Measurements from ENCODE around the gene LSAMP. TPM values are rescaled to one million over a fixed set of nuclear protein-coding genes. Genes with fewer than 3 reads are reported as not detected.

Gene LSAMP
- total RNA-seq, 2 donors from 2014 or later, result 0.89 to 5.1 TPM

- DNase-seq (no peak), ATAC-seq (no peak)
- intact Hi-C loops (cut with DNase I, micrococcal nuclease), result no loop called here
These were observed 467.4 kb downstream of the LSAMP start for GRCh38 chr3:115977866-115978265.

DNA sequence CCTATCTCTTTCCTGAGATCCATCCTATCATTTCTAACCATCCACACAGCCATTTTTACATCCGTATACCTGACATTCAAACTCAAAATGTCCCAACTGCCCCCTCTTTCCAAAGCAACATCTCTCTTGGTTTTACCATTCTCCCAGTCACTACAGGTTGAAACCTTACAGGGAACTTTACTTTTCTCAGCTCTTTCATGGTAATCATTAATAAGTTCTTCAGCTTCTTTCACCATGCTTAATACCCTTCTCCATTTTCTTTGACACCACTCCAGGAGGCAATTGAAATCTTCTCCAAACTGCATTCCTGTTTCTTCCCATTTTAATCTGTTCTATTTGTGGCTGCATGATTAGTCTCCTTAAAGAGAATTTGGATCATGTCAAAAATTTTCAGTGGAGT, 469.5 kb downstream of the LSAMP start:
- ATAC-seq (no peak), DNase-seq (no peak)
- intact Hi-C loops (cut with DNase I, micrococcal nuclease), result no loop called here

DNA sequence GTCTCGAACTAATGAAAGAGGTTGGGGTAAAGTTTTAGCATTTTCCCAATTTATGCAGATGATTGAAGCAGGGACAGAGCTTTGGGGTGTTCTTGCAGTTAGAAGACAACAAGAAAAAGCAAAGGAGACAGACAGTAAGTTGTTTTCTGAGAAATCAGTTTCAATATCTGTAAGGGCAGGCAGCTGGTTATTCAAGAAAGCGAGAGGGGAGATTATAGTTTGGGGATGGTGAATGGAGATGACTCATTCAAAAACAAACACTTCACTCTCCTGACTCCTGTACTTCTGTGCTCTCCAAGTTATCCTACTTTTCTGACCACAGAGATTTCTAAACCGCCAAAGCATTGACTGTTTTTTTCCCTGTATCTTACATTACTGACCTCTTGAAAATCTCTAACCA, 469.9 kb downstream of the LSAMP start:
- DNase-seq (no peak), ATAC-seq (no peak)
- intact Hi-C loops (cut with DNase I, micrococcal nuclease), result no loop called here

GRCh38 chr3:115974940-115975339, 470.3 kb downstream of the LSAMP start:
- DNase-seq (no peak), ATAC-seq (no peak)
- intact Hi-C loops (cut with DNase I, micrococcal nuclease), result no loop called here

- no peak for DNase-seq
- no peak for ATAC-seq
- intact Hi-C loops (cut with DNase I, micrococcal nuclease), result no loop called here
These were observed 476.4 kb downstream of the LSAMP start for GRCh38 chr3:115968871-115969270.

DNA sequence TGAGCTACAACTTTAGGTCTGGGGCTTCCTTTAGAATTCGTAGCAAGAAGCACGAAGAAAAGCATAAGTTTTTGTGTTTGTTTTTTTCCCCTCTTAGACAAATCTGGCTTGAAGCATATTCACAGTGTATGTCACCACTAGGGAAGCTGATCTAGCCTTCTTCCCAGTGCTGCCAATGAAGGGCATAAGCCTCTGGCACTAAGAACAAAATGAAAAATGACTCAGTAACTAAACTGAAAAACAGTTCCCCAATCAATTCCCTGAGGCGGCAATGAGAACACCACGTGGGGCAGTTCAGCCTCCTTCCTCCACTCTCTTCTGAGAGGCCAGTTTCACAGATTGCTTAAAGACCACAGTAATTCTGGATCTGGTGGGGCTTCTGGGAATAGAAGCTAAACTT, 483.9 kb downstream of the LSAMP start:
- DNase-seq (no peak), ATAC-seq (no peak)
- intact Hi-C loops (cut with DNase I, micrococcal nuclease), result no loop called here

- no peak for ATAC-seq
- no peak for DNase-seq
- intact Hi-C loops (cut with DNase I, micrococcal nuclease), result no loop called here
These were observed 484.5 kb downstream of the LSAMP start for GRCh38 chr3:115960799-115961198.

GRCh38 chr3:115958526-115958925, 486.8 kb downstream of the LSAMP start:
- no peak for DNase-seq
- no peak for ATAC-seq
- intact Hi-C loops (cut with DNase I, micrococcal nuclease), result no loop called here

DNA sequence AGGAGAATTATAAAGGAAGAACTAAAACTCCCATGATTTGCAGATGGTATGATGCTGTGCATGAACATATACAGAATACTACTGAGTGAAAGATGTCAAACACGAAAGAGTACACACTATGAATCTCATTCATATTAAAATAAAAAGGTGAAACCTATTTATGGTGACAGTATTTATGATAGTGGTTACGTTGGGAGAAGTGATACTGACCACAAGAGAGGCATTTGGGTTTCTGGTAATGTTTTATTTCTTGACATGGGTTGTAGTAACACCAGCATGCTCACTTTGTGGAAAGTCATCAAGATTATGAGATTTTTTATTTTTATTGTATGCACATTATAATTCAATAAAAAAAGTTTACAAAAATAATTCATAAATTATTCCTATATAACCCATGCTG, 498.0 kb downstream of the LSAMP start:
- no peak for ATAC-seq
- DNase-seq, result no peak
- intact Hi-C loops (cut with DNase I, micrococcal nuclease), result no loop called here

DNA sequence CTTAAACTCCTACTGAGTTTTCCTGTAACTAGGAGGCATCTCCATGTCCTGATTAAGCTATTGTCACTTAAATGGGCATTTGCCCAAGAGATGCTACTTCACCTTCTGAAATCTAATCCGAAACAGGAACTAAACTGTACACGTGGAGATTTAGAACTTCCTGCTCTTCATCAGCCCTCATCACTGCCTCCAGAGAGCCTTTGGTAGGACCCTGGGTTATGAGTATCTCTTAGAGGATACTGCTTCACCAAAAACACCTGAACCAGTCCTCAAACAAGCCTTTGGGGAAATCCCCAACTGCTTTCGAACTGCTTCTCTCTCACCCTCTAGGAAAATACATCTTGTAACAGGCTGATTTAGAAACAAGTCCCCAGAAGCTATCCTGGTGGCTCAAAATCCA, 501.7 kb downstream of the LSAMP start:
- DNase-seq (no peak), ATAC-seq (no peak)
- intact Hi-C loops (cut with DNase I, micrococcal nuclease), result no loop called here

DNA sequence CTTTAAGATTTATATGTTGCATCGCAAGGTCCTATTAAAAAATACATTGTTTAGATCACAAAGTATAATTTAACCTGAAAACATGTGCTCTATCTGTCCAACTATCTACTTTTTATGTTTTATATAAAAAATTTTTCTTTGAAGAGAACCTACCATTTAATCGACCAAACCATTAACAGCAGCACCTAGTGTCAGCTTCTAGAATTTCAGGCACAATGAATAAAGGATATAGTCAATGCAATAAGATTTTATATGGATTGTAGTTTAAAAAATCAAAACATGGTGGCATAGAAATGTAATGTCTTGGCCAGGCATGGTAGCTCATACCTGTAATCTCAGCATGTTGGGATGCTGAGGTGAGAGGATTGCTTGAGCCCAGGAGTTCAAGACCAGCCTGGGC, 508.2 kb downstream of the LSAMP start:
- no peak for ATAC-seq
- intact Hi-C loops (cut with DNase I, micrococcal nuclease), result no loop called here

DNA sequence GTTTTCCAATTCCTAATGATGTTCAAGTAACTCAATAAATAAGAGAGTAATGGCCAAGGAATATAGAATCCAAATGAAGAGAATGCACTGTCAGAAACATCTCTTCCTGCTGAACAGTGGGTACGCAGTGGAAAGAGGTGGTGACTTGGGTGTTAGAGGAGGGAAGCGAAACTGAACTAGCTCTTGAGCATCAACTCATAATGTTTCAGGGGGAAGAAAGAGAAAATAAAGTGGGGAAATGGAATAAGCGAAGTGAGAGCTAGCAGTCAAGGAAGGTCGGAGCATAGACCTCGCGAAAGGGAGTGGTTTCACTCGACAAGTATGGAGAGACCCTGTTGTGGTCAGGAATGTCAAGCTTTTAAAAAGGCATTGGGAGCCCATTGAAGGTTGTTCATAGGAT, 512.5 kb downstream of the LSAMP start:
- DNase-seq, result no peak
- intact Hi-C loops (cut with DNase I, micrococcal nuclease), result no loop called here
- ATAC-seq, result no peak

More for the DNA sequence above, 508.2 kb downstream of the LSAMP start:
- DNase-seq, result no peak

GRCh38 chr3:115931581-115931980, 513.7 kb downstream of the LSAMP start:
- no peak for DNase-seq
- ATAC-seq, result no peak
- intact Hi-C loops (cut with DNase I, micrococcal nuclease), result no loop called here

- ATAC-seq (no peak), DNase-seq (no peak)
- intact Hi-C loops (cut with DNase I, micrococcal nuclease), result no loop called here
These were observed 514.4 kb downstream of the LSAMP start for GRCh38 chr3:115930922-115931321.

DNA sequence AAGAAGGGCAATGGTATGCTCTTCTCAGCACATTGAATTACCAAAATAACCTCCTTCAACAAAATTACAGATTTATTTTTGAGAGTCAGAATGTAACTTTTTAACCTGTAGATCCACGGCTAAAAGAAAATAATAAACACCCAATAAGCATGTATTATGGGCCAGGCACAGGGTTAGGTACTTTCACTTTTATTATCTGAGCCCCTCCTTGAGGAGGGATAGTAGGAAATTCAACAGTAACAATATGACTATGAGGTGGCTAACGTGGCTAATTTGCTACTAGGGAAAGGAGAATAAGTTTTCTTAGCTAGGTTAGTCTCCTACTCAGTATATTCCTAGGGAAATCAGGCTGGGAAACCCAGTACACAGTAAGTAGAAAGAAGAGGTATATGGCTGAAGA, 515.1 kb downstream of the LSAMP start:
- ATAC-seq, result no peak
- intact Hi-C loops (cut with DNase I, micrococcal nuclease), result no loop called here

GRCh38 chr3:115928376-115928775, 516.9 kb downstream of the LSAMP start:
- no peak for ATAC-seq
- intact Hi-C loops (cut with DNase I, micrococcal nuclease), result no loop called here

More for the DNA sequence above, 515.1 kb downstream of the LSAMP start:
- DNase-seq, result no peak

DNA sequence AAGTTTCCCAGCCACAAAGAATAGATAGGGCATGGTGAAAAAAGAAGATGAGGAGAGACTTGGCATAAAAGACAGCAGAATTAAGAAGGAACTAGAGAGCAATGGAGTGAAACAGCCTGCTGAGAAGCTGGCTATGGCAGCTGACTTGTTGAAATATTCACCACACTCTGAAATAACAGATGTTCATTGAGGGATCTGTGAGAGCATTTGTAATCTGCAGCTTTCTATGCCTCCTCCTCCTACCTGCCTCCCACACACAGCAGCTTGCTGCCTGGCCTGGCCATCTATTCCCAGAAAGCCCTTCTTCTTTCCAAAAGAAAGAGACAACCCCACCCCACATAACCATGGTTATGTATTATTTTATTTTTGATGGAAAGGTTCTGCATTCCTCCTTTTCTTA, 518.1 kb downstream of the LSAMP start:
- ATAC-seq, result no peak
- no peak for DNase-seq
- intact Hi-C loops (cut with DNase I, micrococcal nuclease), result no loop called here

More at GRCh38 chr3:115928376-115928775, 516.9 kb downstream of the LSAMP start:
- no peak for DNase-seq

DNA sequence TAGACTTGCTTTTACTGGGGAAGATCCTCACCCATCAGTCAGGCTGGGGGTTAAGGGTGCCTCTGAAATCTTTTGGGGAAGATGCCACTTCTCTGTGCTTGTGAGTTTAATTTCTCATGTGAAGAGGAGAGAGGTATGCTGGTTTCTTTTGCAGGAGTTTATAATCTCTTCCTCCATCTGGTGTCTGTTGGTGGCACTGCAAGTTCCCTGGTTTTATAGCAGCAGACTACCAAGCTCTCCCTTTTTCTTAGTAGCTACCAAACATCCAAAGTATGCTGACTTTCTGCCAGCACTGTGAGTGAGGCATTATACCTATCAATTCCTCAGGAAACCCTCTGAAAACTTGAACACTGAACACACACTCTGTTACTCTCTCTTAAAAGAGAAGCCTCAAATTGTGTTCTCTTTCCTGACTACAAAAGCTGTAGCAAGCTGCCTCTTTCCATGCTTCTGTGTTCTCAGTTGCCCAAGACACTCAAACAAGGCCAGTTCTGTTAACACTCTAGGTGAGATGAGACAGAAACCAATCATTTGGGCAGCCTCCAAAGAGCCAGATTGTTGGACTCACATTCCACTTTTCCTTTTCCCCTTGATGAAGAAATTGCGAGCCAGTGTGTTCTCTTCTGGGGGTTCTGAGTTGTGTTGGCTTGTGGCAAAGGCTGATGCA, 522.5 kb downstream of the LSAMP start:
- DNase-seq (no peak), ATAC-seq (no peak)
- intact Hi-C loops (cut with DNase I, micrococcal nuclease), result no loop called here

GRCh38 chr3:115921711-115922110, 523.6 kb downstream of the LSAMP start:
- intact Hi-C loops (cut with DNase I, micrococcal nuclease), result no loop called here
- DNase-seq (no peak), ATAC-seq (no peak)

DNA sequence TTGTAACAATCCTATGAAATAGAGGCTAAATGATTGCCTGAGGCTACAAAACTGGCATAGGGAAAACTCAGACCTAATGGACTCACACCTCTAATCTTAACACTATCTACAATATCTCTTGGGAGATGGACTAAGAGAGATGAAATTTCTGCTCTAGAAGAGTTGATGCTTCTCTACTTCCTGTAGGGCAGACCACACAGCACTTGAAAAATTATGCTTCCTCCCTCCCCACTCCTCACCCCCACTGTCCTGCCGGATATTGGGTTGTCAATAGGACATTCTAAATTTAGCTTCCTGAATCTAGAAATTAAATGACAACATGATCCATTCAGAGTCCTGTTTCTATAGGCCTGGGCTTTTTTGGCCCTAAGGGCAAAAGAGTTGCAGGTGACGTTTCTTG, 526.4 kb downstream of the LSAMP start:
- intact Hi-C loops (cut with DNase I, micrococcal nuclease), result no loop called here
- no peak for ATAC-seq
- no peak for DNase-seq

GRCh38 chr3:115916866-115917265, 528.4 kb downstream of the LSAMP start:
- ATAC-seq, result no peak
- no peak for DNase-seq
- intact Hi-C loops (cut with DNase I, micrococcal nuclease), result no loop called here
